ENCODE measurements around the gene RPL35.
A peak's percentile ranks its signal among the peaks of the same experiment; 100 is the strongest.

The RPL35 gene

GRCh38 chr9:124855944-124856765, 5.6 kb downstream of the RPL35 start:
- DNase-seq (ENCODE audit: low read depth): no peak
- TF ChIP-seq CTCF (conservative IDR thresholded peaks at IDR 0.05; ENCODE audit: low read length): peak; percentile 39
- H3K4me3 ChIP-seq (ENCODE audit: low read length): no peak overlapping the region

GRCh38 chr9:124855566-124855943, 6.2 kb downstream of the RPL35 start:
- H3K4me3 ChIP-seq (ENCODE audit: low read length): no peak overlapping the region
- DNase-seq (ENCODE audit: low read depth): no peak
- no peak for TF ChIP-seq CTCF (conservative IDR thresholded peaks at IDR 0.05; ENCODE audit: low read length)

- no peak for TF ChIP-seq CTCF (conservative IDR thresholded peaks at IDR 0.05; ENCODE audit: low read length)
- no peak for DNase-seq (ENCODE audit: low read depth)
- no peak overlapping the region for H3K4me3 ChIP-seq (ENCODE audit: low read length)
Measured at GRCh38 chr9:124854822-124855221, 6.9 kb downstream of the RPL35 start.

GRCh38 chr9:124854161-124854560, 7.6 kb downstream of the RPL35 start:
- DNase-seq (ENCODE audit: low read depth): no peak
- TF ChIP-seq CTCF (conservative IDR thresholded peaks at IDR 0.05; ENCODE audit: low read length): no peak
- H3K4me3 ChIP-seq (ENCODE audit: low read length): no peak overlapping the region

- TF ChIP-seq CTCF (conservative IDR thresholded peaks at IDR 0.05; ENCODE audit: low read length): no peak
- no peak for DNase-seq (ENCODE audit: low read depth)
- H3K4me3 ChIP-seq (ENCODE audit: low read length): peak overlapping the region; percentile 63
Measured at GRCh38 chr9:124853605-124854143, 8.1 kb downstream of the RPL35 start.

- DNase-seq (ENCODE audit: low read depth): peak; percentile 63
- peak within 1 kb of the TSS; percentile 63 for H3K4me3 ChIP-seq (ENCODE audit: low read length)
- TF ChIP-seq CTCF (conservative IDR thresholded peaks at IDR 0.05; ENCODE audit: low read length): peak; percentile 72
Measured at GRCh38 chr9:124852829-124853531, 8.8 kb downstream of the RPL35 start, which contains the start of gene WDR38. TSS of gene WDR38 (plus strand) at chr9:124853460. CDS start at chr9:124853532, 72 bp downstream.

Data from AG10803 (cell line).